IPS DF 19.7 (cell line): ENCODE measurements around the gene TIMP3.

Source experiments
- DNase-seq: peaks from one replicate; pipeline ENCODE4 v3.0.0-alpha.2; 2013; ENCODE audit warnings: low read depth, low spot score

The TIMP3 gene

GRCh38 chr22:32808038-32808445, 6.5 kb downstream of the TIMP3 start:
- no peak for DNase-seq

GRCh38 chr22:32809786-32810554, 8.5 kb downstream of the TIMP3 start:
- no peak for DNase-seq

GRCh38 chr22:32810555-32811133, 9.1 kb downstream of the TIMP3 start:
- no peak for DNase-seq

GRCh38 chr22:32811788-32812545, 10.5 kb downstream of the TIMP3 start:
- DNase-seq: no peak

- no peak for DNase-seq
Observed at GRCh38 chr22:32814285-32814860, 12.9 kb downstream of the TIMP3 start.

GRCh38 chr22:32815059-32815458, 13.6 kb downstream of the TIMP3 start:
- DNase-seq: no peak

- DNase-seq: no peak
Observed at GRCh38 chr22:32815943-32816342, 14.4 kb downstream of the TIMP3 start.

GRCh38 chr22:32817137-32817730, 15.7 kb downstream of the TIMP3 start:
- no peak for DNase-seq

- DNase-seq: no peak
Observed at GRCh38 chr22:32818446-32819115, 17.1 kb downstream of the TIMP3 start.

GRCh38 chr22:32819120-32819519, 17.6 kb downstream of the TIMP3 start:
- DNase-seq: no peak

- DNase-seq: no peak
Observed at GRCh38 chr22:32820131-32821119, 18.9 kb downstream of the TIMP3 start.

- DNase-seq: no peak
Observed at GRCh38 chr22:32822179-32822877, 20.8 kb downstream of the TIMP3 start.

GRCh38 chr22:32823024-32823730, 21.7 kb downstream of the TIMP3 start:
- DNase-seq: peak; percentile 61

- DNase-seq: no peak
Observed at GRCh38 chr22:32824531-32825312, 23.2 kb downstream of the TIMP3 start.

GRCh38 chr22:32826537-32826936, 25.0 kb downstream of the TIMP3 start:
- DNase-seq: no peak

GRCh38 chr22:32827049-32827602, 25.6 kb downstream of the TIMP3 start:
- DNase-seq: no peak

- no peak for DNase-seq
Observed at GRCh38 chr22:32828150-32828549, 26.6 kb downstream of the TIMP3 start.

- no peak for DNase-seq
Observed at GRCh38 chr22:32828561-32828960, 27.1 kb downstream of the TIMP3 start.
